Osteoblast (primary cell): ENCODE results near the gene SORBS2. TPM values are rescaled to one million over a fixed set of nuclear protein-coding genes. Genes with fewer than 3 reads are reported as not detected.

Experiments
- DNase-seq: peaks from one replicate; pipeline ENCODE4 v3.0.0; 2011; ENCODE audit warnings: low spot score, mixed read lengths; ENCODE audit not compliant: insufficient read length; ENCODE audit errors: missing footprints
- H2AFZ ChIP-seq: 2 replicates; pipeline ENCODE4 v1.6.0; 2011; ENCODE audit warnings: mild to moderate bottlenecking, low read length
- H3K27ac ChIP-seq: 2 replicates; pipeline ENCODE4 v1.5.1; 2011; ENCODE audit warnings: mild to moderate bottlenecking, low read depth, low read length, moderate library complexity
- H3K27me3 ChIP-seq: 2 replicates; pipeline ENCODE4 v1.6.0; 2012; ENCODE audit warnings: mild to moderate bottlenecking, control low read depth, inconsistent platforms, low read length, moderate library complexity; ENCODE audit not compliant: insufficient read depth
- H3K36me3 ChIP-seq: 2 replicates; pipeline ENCODE4 v1.5.1; 2011; ENCODE audit warnings: mild to moderate bottlenecking, low read length, control low read depth, moderate library complexity; ENCODE audit not compliant: insufficient read depth
- H3K4me1 ChIP-seq: 2 replicates; pipeline ENCODE4 v1.5.1; 2011; ENCODE audit warnings: mild to moderate bottlenecking, low read length, control low read depth, moderate library complexity; ENCODE audit not compliant: insufficient read depth
- H3K4me2 ChIP-seq: 2 replicates; pipeline ENCODE4 v1.6.0; 2011; ENCODE audit warnings: mild to moderate bottlenecking, low read length; ENCODE audit not compliant: insufficient read depth
- H3K4me3 ChIP-seq: fragments of 200-600 bp; sonication (generic); 3 replicates; pipeline ENCODE4 v1.5.1; 2012; ENCODE audit warnings: mild to moderate bottlenecking, low read length, inconsistent platforms; ENCODE audit not compliant: insufficient read depth
- H3K79me2 ChIP-seq: 2 replicates; pipeline ENCODE4 v1.6.0; 2012; ENCODE audit warnings: mild to moderate bottlenecking, low read length, control low read depth, inconsistent platforms; ENCODE audit not compliant: insufficient read depth
- H3K9me3 ChIP-seq: 2 replicates; pipeline ENCODE4 v1.5.1; 2011; ENCODE audit warnings: low read depth, low read length, control low read depth
- H4K20me1 ChIP-seq: 2 replicates; pipeline ENCODE4 v1.6.0; 2012; ENCODE audit warnings: mild to moderate bottlenecking, low read length, control low read depth; ENCODE audit not compliant: insufficient read depth
- CTCF ChIP-seq: IDR thresholded peaks from 2 replicates; pipeline ENCODE4 v1.5.1; 2011; ENCODE audit warnings: mild to moderate bottlenecking, low read depth, low read length, moderate library complexity; ENCODE audit errors: extremely low read depth
- total RNA-seq: library from RNA; depleted of rRNA; stranded (reverse); fragments of >200 nt; gene quantifications from 2 replicates; pipeline ENCODE4 v1.2.3, GENCODE V29; 2012

SORBS2 gene
- total RNA-seq, 1 donor, result 85.0 TPM

- H3K4me3 ChIP-seq, result no peak overlapping the region
- no peak for DNase-seq
- H3K36me3 ChIP-seq, result no peaks in the 10 kb centered on the region
- H2AFZ ChIP-seq, result no peak overlapping the region
- peaks cover 42% of the 10 kb centered on the region for H3K4me1 ChIP-seq
- H3K9me3 ChIP-seq, result no peaks in the 10 kb centered on the region
- TF ChIP-seq CTCF, result no peak
- no peak overlapping the region for H3K27ac ChIP-seq
- no peaks in the 10 kb centered on the region for H4K20me1 ChIP-seq
- no peak overlapping the region for H3K4me2 ChIP-seq
- peaks cover 2% of the 10 kb centered on the region for H3K79me2 ChIP-seq
- H3K27me3 ChIP-seq, result no peaks in the 10 kb centered on the region
These were observed 99.5 kb downstream of the SORBS2 start for GRCh38 chr4:185712350-185713024.

GRCh38 chr4:185711726-185712125 is 100.3 kb downstream of the SORBS2 start:
- Histone ChIP-seq H3K27ac (peak overlapping the region; percentile 81), H3K4me3 (no peak overlapping the region), H4K20me1 (no peaks in the 10 kb centered on the region), H3K9me3 (no peaks in the 10 kb centered on the region), H3K4me1 (peaks cover 46% of the 10 kb centered on the region), H3K79me2 (peaks cover 2% of the 10 kb centered on the region), H3K4me2 (no peak overlapping the region), H2AFZ (no peak overlapping the region), H3K27me3 (no peaks in the 10 kb centered on the region), H3K36me3 (no peaks in the 10 kb centered on the region)
- DNase-seq, result no peak
- no peak for TF ChIP-seq CTCF

GRCh38 chr4:185710487-185710995 is 101.5 kb downstream of the SORBS2 start:
- no peak for DNase-seq
- no peak overlapping the region for H2AFZ ChIP-seq
- no peaks in the 10 kb centered on the region for H3K9me3 ChIP-seq
- H3K4me1 ChIP-seq, result peaks cover 46% of the 10 kb centered on the region
- peak overlapping the region; percentile 81 for H3K27ac ChIP-seq
- peak overlapping the region; percentile 78 for H3K4me2 ChIP-seq
- H3K79me2 ChIP-seq, result peaks cover 2% of the 10 kb centered on the region
- TF ChIP-seq CTCF, result no peak
- H3K27me3 ChIP-seq, result no peaks in the 10 kb centered on the region
- no peaks in the 10 kb centered on the region for H3K36me3 ChIP-seq
- H3K4me3 ChIP-seq, result peak overlapping the region; percentile 34
- H4K20me1 ChIP-seq, result no peaks in the 10 kb centered on the region

- no peaks in the 10 kb centered on the region for H3K27me3 ChIP-seq
- H2AFZ ChIP-seq, result no peak overlapping the region
- no peaks in the 10 kb centered on the region for H3K9me3 ChIP-seq
- DNase-seq, result no peak
- H3K4me2 ChIP-seq, result peak overlapping the region; percentile 78
- peaks cover 2% of the 10 kb centered on the region for H3K79me2 ChIP-seq
- peak overlapping the region; percentile 34 for H3K4me3 ChIP-seq
- H3K4me1 ChIP-seq, result peaks cover 46% of the 10 kb centered on the region
- H4K20me1 ChIP-seq, result no peaks in the 10 kb centered on the region
- no peaks in the 10 kb centered on the region for H3K36me3 ChIP-seq
- TF ChIP-seq CTCF, result no peak
- H3K27ac ChIP-seq, result peak overlapping the region; percentile 81
These were observed 102.0 kb downstream of the SORBS2 start for GRCh38 chr4:185709802-185710486.
